NCI-H2196 treated with DMSO at 0.1 percent for 48 hours (cell line): ENCODE results near the gene PPIG.
"Not testable (repeated sequence)": the region's sequence is repeated elsewhere in the genome, so short reads cannot be mapped to it uniquely, and the experiment has no call there.

Source experiments
- DNase-seq: peaks from one replicate; lab custom pipeline; 2025; ENCODE audit not compliant: unreplicated experiment; lab: John Stamatoyannopoulos, UW

PPIG gene

GRCh38 chr2:169584005-169584877, at the start of gene PPIG:
PPIG (plus strand) TSS chr2:169584351; CDS start chr2:169604042, 19,691 bp downstream.
- peak; percentile 89 for DNase-seq

DNA sequence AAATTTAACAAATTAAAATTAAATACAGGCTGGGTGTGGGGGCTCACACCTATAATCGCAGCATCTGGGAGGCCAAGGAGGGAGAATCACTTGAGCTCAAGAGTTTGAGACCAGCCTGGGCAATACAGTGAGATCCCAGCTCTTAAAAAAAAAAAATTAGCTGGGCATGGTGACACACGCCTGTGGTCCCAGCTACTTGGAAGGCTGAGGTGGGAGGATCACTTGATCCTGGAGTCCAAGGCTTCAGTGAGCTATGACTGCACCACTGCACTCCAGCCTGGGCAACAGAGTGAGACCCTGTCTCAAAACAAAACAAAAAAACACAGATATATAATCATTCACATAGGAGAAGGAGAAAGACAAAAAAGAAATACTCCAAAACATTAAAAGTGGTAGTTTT, 44.7 kb upstream of the PPIG start:
- not testable (repeated sequence) for DNase-seq

DNA sequence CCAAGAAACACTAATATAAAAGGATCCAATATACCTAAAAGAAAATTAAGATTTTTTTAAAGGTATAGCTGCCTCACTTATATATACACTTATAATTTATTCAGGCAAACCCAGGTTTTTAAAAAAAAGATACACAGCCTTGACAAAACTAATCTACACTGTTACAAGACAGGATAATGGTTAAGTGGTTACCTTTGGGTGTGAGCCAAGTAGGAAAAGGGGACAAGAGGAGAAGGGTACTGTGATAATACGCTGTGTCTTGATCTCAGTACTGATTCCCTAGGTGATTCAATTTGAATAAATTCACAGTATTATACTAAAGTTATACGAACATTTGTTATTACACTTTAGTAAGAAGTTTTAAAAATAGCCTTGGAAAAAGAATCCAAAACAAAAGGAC, 44.0 kb upstream of the PPIG start:
- DNase-seq = no peak

GRCh38 chr2:169542433-169542832, 41.7 kb upstream of the PPIG start:
- DNase-seq = no peak

GRCh38 chr2:169546756-169547155, 37.4 kb upstream of the PPIG start:
- no peak for DNase-seq

DNA sequence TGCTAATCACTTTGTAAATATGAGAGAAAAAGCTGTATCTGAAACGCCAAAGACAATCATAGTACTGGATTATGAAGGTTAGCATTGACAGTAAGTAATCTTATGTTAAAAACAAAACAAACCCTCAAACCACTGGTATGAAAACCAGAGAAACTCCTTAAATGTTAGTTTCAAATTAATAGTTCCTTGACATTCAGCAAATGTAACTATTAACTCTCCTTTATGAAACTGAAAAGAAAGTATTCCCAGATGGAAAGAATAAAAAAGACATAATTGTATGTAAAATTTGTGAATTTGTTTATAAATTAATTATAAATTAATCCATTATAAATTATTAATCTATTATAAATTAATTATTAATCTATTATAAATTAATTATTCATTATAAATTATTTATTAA, 22.8 kb upstream of the PPIG start:
- no peak for DNase-seq

DNA sequence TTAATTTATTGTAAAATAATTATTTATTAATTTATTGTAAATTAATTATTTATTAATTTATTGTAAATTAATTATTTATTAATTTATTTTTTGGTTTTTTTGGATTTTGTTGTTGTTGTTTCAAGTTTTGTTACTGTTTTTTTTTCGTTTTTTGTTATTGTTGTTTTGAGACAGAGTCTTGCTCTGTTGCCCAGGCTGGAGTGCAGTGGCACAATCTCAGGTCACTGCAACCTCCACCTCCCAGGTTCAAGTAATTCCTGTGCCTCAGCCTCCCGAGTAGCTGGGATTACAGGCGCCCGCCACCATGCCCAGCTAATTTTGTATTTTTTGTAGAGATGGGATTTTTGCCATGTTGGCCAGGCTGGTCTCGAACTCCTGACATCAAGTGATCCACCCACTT, 22.1 kb upstream of the PPIG start:
- not testable (repeated sequence) for DNase-seq

DNA sequence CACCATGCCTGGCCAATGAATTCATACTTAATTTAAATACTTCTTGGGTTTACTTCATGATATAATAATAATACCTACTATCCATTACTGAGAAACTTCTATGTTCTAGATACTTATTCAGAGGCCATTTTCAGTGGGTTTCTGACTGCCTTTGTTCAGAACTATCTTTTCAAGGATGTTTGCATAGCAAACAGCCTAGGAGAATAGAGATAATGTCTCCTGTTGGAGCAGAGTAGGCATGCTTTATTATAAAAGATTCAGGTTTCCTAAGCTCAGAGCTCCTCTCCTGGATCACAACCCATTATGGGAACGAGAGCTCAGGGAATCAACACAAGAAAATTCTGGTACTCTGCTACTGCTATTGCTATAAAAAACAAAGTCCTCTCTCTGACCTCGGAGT, 21.6 kb upstream of the PPIG start:
- no peak for DNase-seq

GRCh38 chr2:169565686-169566085, 18.5 kb upstream of the PPIG start:
- DNase-seq = no peak

GRCh38 chr2:169569948-169570347, 14.2 kb upstream of the PPIG start:
- no peak for DNase-seq

GRCh38 chr2:169570752-169571151, 13.4 kb upstream of the PPIG start:
- not testable (repeated sequence) for DNase-seq

GRCh38 chr2:169571571-169571970, 12.6 kb upstream of the PPIG start:
- no peak for DNase-seq

DNA sequence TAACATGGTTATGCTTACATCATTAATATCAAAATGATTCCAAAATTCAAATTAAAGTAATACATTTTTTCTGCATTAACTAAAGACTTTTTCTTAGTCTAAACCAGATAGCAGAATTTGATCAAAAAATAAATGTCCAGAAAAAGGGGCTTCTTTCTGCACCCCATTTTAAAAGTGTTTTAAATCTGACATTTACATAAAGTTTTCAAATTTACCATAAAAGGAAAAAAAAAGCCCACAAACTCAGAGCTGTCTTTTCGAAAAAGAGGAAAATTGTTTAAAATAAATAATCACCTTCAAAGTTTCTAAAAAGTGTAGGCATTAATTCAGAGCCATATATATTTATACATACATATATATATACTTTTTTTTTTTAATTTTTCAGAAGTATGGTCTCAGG, 12.0 kb upstream of the PPIG start:
- no peak for DNase-seq

- DNase-seq = no peak
These were observed 11.4 kb upstream of the PPIG start for GRCh38 chr2:169572821-169573159.

GRCh38 chr2:169573160-169573973, 10.8 kb upstream of the PPIG start, which contains the start of gene FASTKD1:
FASTKD1 (minus strand) TSS chr2:169573865; CDS start chr2:169572029, 1,836 bp downstream.
- DNase-seq = peak; percentile 80

DNA sequence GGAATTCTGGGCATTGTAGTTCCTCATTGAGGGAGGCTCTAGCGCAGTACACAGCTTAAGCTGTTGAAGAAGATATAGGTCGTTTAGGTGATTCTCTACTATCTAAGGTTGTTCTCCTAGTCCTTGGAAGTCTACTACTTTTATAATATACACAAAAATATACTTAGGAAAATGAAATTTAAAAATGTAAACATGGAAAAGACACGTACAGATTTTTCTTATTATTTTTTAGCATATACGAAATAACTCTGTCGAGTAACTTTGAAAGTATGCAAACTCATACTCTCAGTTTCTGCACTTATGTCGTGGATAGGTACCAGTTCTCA, 10.2 kb upstream of the PPIG start:
- DNase-seq = no peak

- not testable (repeated sequence) for DNase-seq
These were observed 9.6 kb upstream of the PPIG start for GRCh38 chr2:169574539-169574938.

- DNase-seq = not testable (repeated sequence)
These were observed 8.9 kb upstream of the PPIG start for GRCh38 chr2:169575264-169575663.

DNA sequence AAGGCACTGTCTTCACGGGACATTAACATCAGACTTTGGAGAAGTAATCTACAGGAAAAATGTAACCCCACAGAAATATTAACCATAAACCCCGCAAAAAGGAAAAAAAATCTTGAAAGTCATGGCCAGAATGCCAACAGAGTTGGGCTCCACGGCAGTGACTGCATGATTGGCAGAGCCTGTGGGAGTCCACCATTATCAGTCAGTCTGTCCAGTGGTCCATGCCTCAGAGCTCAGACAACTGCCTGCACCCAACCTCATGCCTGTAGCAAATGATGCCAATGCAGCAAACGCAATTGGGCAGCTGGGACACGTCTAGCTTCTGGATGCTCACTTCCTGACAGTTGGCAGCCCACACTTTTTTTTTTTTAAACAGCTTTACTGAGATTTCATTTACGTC, 5.1 kb upstream of the PPIG start:
- DNase-seq = no peak

DNA sequence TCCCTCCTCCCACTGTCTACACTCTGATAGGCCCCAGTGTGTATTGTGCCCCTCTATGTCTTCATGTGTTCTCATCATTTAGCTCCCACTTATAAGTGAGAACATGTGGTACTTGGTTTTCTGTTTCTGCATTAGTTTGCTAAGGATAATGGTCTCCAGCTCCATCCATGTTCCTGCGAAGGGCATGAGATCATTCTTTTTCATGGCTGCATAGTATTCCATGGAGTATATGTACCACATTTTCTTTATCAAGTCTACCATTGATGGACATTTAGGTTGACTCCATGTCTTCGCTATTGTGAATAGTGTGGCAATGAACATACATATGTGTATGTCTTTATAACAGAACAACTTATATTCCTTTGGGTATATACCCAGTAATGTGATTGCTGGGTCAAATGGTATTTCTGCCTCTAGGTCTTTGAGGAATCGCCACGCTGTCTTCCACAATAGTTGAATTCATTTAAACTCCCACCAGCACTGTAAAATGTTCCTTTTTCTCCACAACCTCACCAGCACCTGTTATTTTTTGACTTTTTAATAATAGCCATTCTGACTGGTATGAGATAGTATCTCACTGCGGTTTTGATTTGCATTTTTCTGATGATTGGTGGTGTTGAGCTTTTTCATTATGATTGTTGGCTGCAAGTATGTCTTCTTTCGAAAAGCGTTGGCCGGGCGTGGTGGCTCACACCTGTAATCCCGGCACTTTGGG, 1.4 kb upstream of the PPIG start:
- DNase-seq = not testable (repeated sequence)

- no peak for DNase-seq
These were observed 633 bp upstream of the PPIG start for GRCh38 chr2:169583518-169583917.

DNA sequence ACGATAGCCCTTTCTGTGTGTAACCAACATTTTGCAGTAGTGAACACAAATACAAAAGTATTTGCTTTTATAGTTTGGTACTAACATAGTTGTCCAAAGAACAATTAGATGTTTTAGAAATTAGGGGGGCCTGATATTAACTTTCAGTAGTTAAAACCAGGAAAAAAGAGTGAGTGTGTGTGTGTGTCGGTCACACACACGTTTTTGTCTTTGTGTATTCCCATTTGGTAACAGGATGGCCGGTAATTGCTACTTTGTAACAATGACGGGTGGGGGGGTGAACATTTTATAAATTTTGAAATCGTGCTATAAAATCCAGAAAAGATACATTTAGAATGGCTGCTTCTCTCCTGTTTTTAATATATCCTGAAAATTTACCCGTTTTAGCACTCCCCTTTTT, 1.5 kb downstream of the PPIG start:
- DNase-seq = no peak
